Upper lobe of left lung (tissue), 4 donors: ENCODE data around the gene CD6.

Experiments
- EP300 ChIP-seq, 4 donors: sonication (generic); formaldehyde crosslinking; IDR thresholded peaks; one replicate each; pipeline ENCODE4 v1.5.1; 2017; ENCODE audit warnings: antibody characterized with exemption in 4 of 4, control low read depth in 2 of 4
- POLR2A ChIP-seq, 4 donors: fragments of 450-650 bp; IDR thresholded peaks; one replicate each; pipeline ENCODE4 v1.5.1; 2016 to 2017; ENCODE audit warnings: antibody characterized with exemption in 4 of 4, mild to moderate bottlenecking in 2 of 4
- TF ChIP-seq, protein P1 (sequence below), 6 experiments: fragments of 450-650 bp in 4 of 6; fragments of 200-600 bp in 2 of 6; sonication (generic) in 2 of 6; IDR thresholded peaks; one replicate each; pipeline ENCODE4 v1.5.1; 2016 to 2019; ENCODE audit warnings: antibody characterized with exemption in 6 of 6

GRCh38 chr11:60966890-60967289 is 4.6 kb upstream of the CD6 start:
- TF ChIP-seq EP300 (IDR thresholded peaks at IDR 0.05) = no peak
- TF ChIP-seq, protein P1, sequence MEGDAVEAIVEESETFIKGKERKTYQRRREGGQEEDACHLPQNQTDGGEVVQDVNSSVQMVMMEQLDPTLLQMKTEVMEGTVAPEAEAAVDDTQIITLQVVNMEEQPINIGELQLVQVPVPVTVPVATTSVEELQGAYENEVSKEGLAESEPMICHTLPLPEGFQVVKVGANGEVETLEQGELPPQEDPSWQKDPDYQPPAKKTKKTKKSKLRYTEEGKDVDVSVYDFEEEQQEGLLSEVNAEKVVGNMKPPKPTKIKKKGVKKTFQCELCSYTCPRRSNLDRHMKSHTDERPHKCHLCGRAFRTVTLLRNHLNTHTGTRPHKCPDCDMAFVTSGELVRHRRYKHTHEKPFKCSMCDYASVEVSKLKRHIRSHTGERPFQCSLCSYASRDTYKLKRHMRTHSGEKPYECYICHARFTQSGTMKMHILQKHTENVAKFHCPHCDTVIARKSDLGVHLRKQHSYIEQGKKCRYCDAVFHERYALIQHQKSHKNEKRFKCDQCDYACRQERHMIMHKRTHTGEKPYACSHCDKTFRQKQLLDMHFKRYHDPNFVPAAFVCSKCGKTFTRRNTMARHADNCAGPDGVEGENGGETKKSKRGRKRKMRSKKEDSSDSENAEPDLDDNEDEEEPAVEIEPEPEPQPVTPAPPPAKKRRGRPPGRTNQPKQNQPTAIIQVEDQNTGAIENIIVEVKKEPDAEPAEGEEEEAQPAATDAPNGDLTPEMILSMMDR (IDR thresholded peaks at IDR 0.05) = no peak
- no peak for TF ChIP-seq POLR2A (IDR thresholded peaks at IDR 0.05)
